SK-N-SH (cell line): ENCODE results near the gene RBM38. TPM values are rescaled to one million over a fixed set of nuclear protein-coding genes. Genes with fewer than 3 reads are reported as not detected.

Source experiments
- CTCF ChIA-PET: fragments of 300-600, 350-600 bp; formaldehyde crosslinking; extraction: SDS; loops from one replicate; lab custom pipeline; 2021; lab: Yijun Ruan, JAX
- POLR2A ChIA-PET: fragments of 350-600 bp; sonication (Branson Sonifier 250); formaldehyde crosslinking; extraction: SDS; loops from one replicate; lab custom pipeline; 2020; ENCODE audit warnings: antibody characterized with exemption, inconsistent platforms; lab: Yijun Ruan, JAX
- DNase-seq: peaks from one replicate; pipeline ENCODE4 v3.0.0; 2012
- H2AFZ ChIP-seq: fragments of 200-600 bp; sonication (generic); 2 replicates; pipeline ENCODE4 v1.8.1; 2016; ENCODE audit warnings: antibody characterized with exemption, mild to moderate bottlenecking, low read depth
- H3F3A ChIP-seq: fragments of 200-600 bp; sonication (generic); replicated peaks from 2 replicates; pipeline ENCODE3; 2016; ENCODE audit warnings: antibody characterized with exemption, mild to moderate bottlenecking; ENCODE audit not compliant: insufficient read depth
- H3K27ac ChIP-seq, 2 experiments: fragments of 200-500 bp in 1 of 2; fragments of 200-600 bp in 1 of 2; sonication (Bioruptor generic) in 1 of 2; sonication (generic), shearing (Covaris generic) in 1 of 2; 2 replicates each; pipeline versions ENCODE4 v1.5.1 to v1.6.1; 2014 to 2016; ENCODE audit warnings: low read depth in 2 of 2, inconsistent platforms in 1 of 2, low read length in 1 of 2, mild to moderate bottlenecking in 1 of 2, mixed read lengths in 1 of 2
- H3K27me3 ChIP-seq: fragments of 200-600 bp; sonication (generic), shearing (Covaris generic); 2 replicates; pipeline ENCODE4 v1.6.1; 2016; ENCODE audit warnings: mixed run types; ENCODE audit not compliant: insufficient read depth
- H3K36me3 ChIP-seq, 2 experiments: fragments of 200-500 bp in 1 of 2; fragments of 200-600 bp in 1 of 2; sonication (Bioruptor generic) in 1 of 2; sonication (generic) in 1 of 2; replicated peaks in 1 of 2; 2 replicates each; pipeline versions ENCODE3 to v1.5.1; 2014 to 2016; ENCODE audit warnings: low read length in 1 of 2, mild to moderate bottlenecking in 1 of 2; ENCODE audit not compliant: insufficient read depth in 2 of 2, control insufficient read depth in 1 of 2
- H3K4me1 ChIP-seq, 2 experiments: fragments of 200-500 bp in 1 of 2; fragments of 200-600 bp in 1 of 2; sonication (Bioruptor generic) in 1 of 2; sonication (generic), shearing (Covaris generic) in 1 of 2; 2 replicates each; pipeline versions ENCODE4 v1.5.1 to v1.6.1; 2014 to 2016; ENCODE audit warnings: low read depth in 1 of 2, low read length in 1 of 2, mixed run types in 1 of 2; ENCODE audit not compliant: insufficient read depth in 2 of 2, control insufficient read depth in 1 of 2
- H3K4me2 ChIP-seq: fragments of 200-600 bp; sonication (generic), shearing (Covaris generic); 2 replicates; pipeline ENCODE4 v1.6.1; 2017; ENCODE audit warnings: mixed run types
- H3K4me3 ChIP-seq, 2 experiments: fragments of 200-500 bp in 1 of 2; fragments of 200-600 bp in 1 of 2; sonication (Bioruptor generic) in 1 of 2; sonication (generic), shearing (Covaris generic) in 1 of 2; 2 replicates each; pipeline versions ENCODE4 v1.5.1 to v1.8.1; 2014 to 2016; ENCODE audit warnings: low read depth in 2 of 2, inconsistent platforms in 1 of 2, low read length in 1 of 2, mild to moderate bottlenecking in 1 of 2, mixed read lengths in 1 of 2, moderate library complexity in 1 of 2
- H3K79me2 ChIP-seq: fragments of 200-600 bp; sonication (generic); 2 replicates; pipeline ENCODE4 v1.8.1; 2017; ENCODE audit warnings: mild to moderate bottlenecking; ENCODE audit not compliant: insufficient read depth
- H3K9ac ChIP-seq: fragments of 200-600 bp; sonication (generic); 2 replicates; pipeline ENCODE4 v1.6.1; 2017; ENCODE audit warnings: mixed run types
- H3K9me2 ChIP-seq: fragments of 200-600 bp; sonication (generic); 2 replicates; pipeline ENCODE4 v1.6.1; 2017; ENCODE audit warnings: mixed run types
- H3K9me3 ChIP-seq: fragments of 200-600 bp; sonication (generic); 2 replicates; pipeline ENCODE4 v1.6.1; 2017; ENCODE audit warnings: mixed run types, mild to moderate bottlenecking, moderate library complexity
- H4K20me1 ChIP-seq: fragments of 200-600 bp; sonication (generic); 2 replicates; pipeline ENCODE4 v1.6.1; 2017; ENCODE audit warnings: mild to moderate bottlenecking, mixed run types; ENCODE audit not compliant: insufficient read depth
- EP300 ChIP-seq, 2 experiments: IDR thresholded peaks; 2 replicates each; pipeline versions ENCODE4 v1.4.0 to v1.6.1; 2012; ENCODE audit warnings: borderline replicate concordance in 1 of 2, low read depth in 1 of 2, low read length in 1 of 2
- FOSL2 ChIP-seq: IDR thresholded peaks from 2 replicates; pipeline ENCODE4 v1.4.0; 2012; ENCODE audit warnings: low read depth, mild to moderate bottlenecking, moderate library complexity, borderline replicate concordance
- FOXJ3 ChIP-seq: sonication (generic); formaldehyde crosslinking; IDR thresholded peaks from 2 replicates; pipeline ENCODE4 v1.5.1; 2020; ENCODE audit warnings: mild to moderate bottlenecking, missing genetic modification reagents
- FOXM1 ChIP-seq: IDR thresholded peaks from 2 replicates; pipeline ENCODE4 v1.4.0; 2012; ENCODE audit warnings: low read depth, mild to moderate bottlenecking
- GABPA ChIP-seq: IDR thresholded peaks from 2 replicates; pipeline ENCODE4 v1.4.0; 2012; ENCODE audit warnings: low read depth, mild to moderate bottlenecking
- IRF3 ChIP-seq: fragments of 150-350 bp; IDR thresholded peaks from 2 replicates; pipeline ENCODE4 v1.6.1; 2016; ENCODE audit warnings: mild to moderate bottlenecking, low read depth, low read length
- JUND ChIP-seq: IDR thresholded peaks from 2 replicates; pipeline ENCODE4 v1.4.0; 2012
- MAX ChIP-seq: IDR thresholded peaks from 2 replicates; pipeline ENCODE4 v1.4.0; 2012; ENCODE audit warnings: low read depth
- MEF2A ChIP-seq: IDR thresholded peaks from 2 replicates; pipeline ENCODE4 v1.4.0; 2012; ENCODE audit warnings: low read depth, borderline replicate concordance
- MXI1 ChIP-seq: IDR thresholded peaks from 2 replicates; pipeline ENCODE4 v1.6.1; 2012; ENCODE audit warnings: mild to moderate bottlenecking, low read depth, low read length, improper control_type of control experiment
- NFIC ChIP-seq: IDR thresholded peaks from 2 replicates; pipeline ENCODE4 v1.4.0; 2012; ENCODE audit warnings: borderline replicate concordance
- REST ChIP-seq: IDR thresholded peaks from 2 replicates; pipeline ENCODE4 v1.6.1; 2012; ENCODE audit warnings: mild to moderate bottlenecking, low read depth, low read length, moderate library complexity
- RFX5 ChIP-seq: IDR thresholded peaks from 2 replicates; pipeline ENCODE4 v1.6.1; 2012; ENCODE audit warnings: mild to moderate bottlenecking, improper control_type of control experiment, low read length
- SIN3A ChIP-seq: IDR thresholded peaks from 2 replicates; pipeline ENCODE4 v1.6.1; 2012; ENCODE audit warnings: low read depth, mild to moderate bottlenecking, low read length, moderate library complexity, borderline replicate concordance
- SMC3 ChIP-seq: IDR thresholded peaks from 2 replicates; pipeline ENCODE4 v1.6.1; 2012; ENCODE audit warnings: low read depth, low read length, improper control_type of control experiment
- TAF1 ChIP-seq: IDR thresholded peaks from 2 replicates; pipeline ENCODE4 v1.6.1; 2012; ENCODE audit warnings: low read depth, mild to moderate bottlenecking, low read length, moderate library complexity, borderline replicate concordance
- USF1 ChIP-seq: IDR thresholded peaks from 2 replicates; pipeline ENCODE4 v1.4.0; 2012; ENCODE audit warnings: low read depth, borderline replicate concordance
- ZBTB33 ChIP-seq: IDR thresholded peaks from 2 replicates; pipeline ENCODE4 v1.4.0; 2012; ENCODE audit warnings: low read depth, borderline replicate concordance
- WGBS: methylation state at CpG from one replicate; pipeline ENCODE4 v1.1.6; 2017; ENCODE audit warnings: low lambda C conversion rate; 5-methylcytosine and 5-hydroxymethylcytosine counted together
- polyA plus RNA-seq, 3 experiments: library from polyadenylated mRNA; depleted of rRNA; stranded (reverse); fragments of >200 nt; gene quantifications; 2 replicates each; pipeline ENCODE4 v1.2.3, GENCODE V29; 2012

Gene RBM38
- polyA plus RNA-seq, 1 of the 3 experiments (the other 2 are of a cell fraction), result 11.5 TPM

- Histone ChIP-seq H3K9me3 (no peaks in the 10 kb centered on the region), H3K9ac (no peak overlapping the region), H3K79me2 (no peaks in the 10 kb centered on the region), H3K9me2 (no peaks in the 10 kb centered on the region), H3K36me3 (no peaks in the 10 kb centered on the region), H3K27me3 (no peaks in the 10 kb centered on the region), H4K20me1 (no peaks in the 10 kb centered on the region), H2AFZ (no peak overlapping the region), H3K27ac (no peak overlapping the region), H3F3A (no peaks in the 10 kb centered on the region), H3K4me2 (no peak overlapping the region), H3K4me1 (no peaks in the 10 kb centered on the region), H3K4me3 (no peak overlapping the region)
- CTCF ChIA-PET, result interaction anchor here (1.5 kb wide), 1 partner anchor 10 kb away, joined by 5 read pairs; no protein-coding TSS in a partner anchor
- WGBS, result 77% methylated on average over 10 of the region's 11 CpGs
- DNase-seq, result no peak
- POLR2A ChIA-PET, result no interaction called here
- TF ChIP-seq MXI1 (no peak), EP300 (IDR thresholded peaks at IDR 0.05; ENCODE audit: borderline replicate concordance in 1 of 2, low read depth in 1 of 2, low read length in 1 of 2) (no peak), GABPA (no peak), REST (no peak), ZBTB33 (no peak), TAF1 (no peak), FOSL2 (no peak), SMC3 (no peak), JUND (no peak)
- TF ChIP-seq, all 33 proteins: peak for 0
Observed at GRCh38 chr20:57429159-57429496, 37.9 kb downstream of the RBM38 start.

GRCh38 chr20:57429580-57430200 is 38.5 kb downstream of the RBM38 start:
- Histone ChIP-seq H3K79me2 (no peaks in the 10 kb centered on the region), H4K20me1 (no peaks in the 10 kb centered on the region), H3K9ac (no peak overlapping the region), H3K4me3 (no peak overlapping the region), H3F3A (no peaks in the 10 kb centered on the region), H3K4me2 (no peak overlapping the region), H3K27ac (no peak overlapping the region), H3K36me3 (no peaks in the 10 kb centered on the region), H3K27me3 (no peaks in the 10 kb centered on the region), H3K9me3 (no peaks in the 10 kb centered on the region), H2AFZ (no peak overlapping the region), H3K9me2 (no peaks in the 10 kb centered on the region), H3K4me1 (no peaks in the 10 kb centered on the region)
- POLR2A ChIA-PET, result no interaction called here
- no peak for DNase-seq
- WGBS, result 63% methylated on average over 7 of the region's 7 CpGs
- CTCF ChIA-PET, result interaction anchor here (1.5 kb wide), 1 partner anchor 10 kb away, joined by 5 read pairs; no protein-coding TSS in a partner anchor
- no peak for TF ChIP-seq RFX5
- no peak for TF ChIP-seq SMC3
- TF ChIP-seq FOXM1, result no peak
- no peak for TF ChIP-seq SIN3A
- TF ChIP-seq EP300 (IDR thresholded peaks at IDR 0.05; ENCODE audit: borderline replicate concordance in 1 of 2, low read depth in 1 of 2, low read length in 1 of 2), result no peak
- TF ChIP-seq TAF1, result no peak
- no peak for TF ChIP-seq MEF2A
- no peak for TF ChIP-seq MXI1
- TF ChIP-seq USF1, result no peak
- no peak for TF ChIP-seq GABPA
- no peak for TF ChIP-seq JUND
- TF ChIP-seq FOXJ3 (CRISPR knock-in tag), result no peak
- TF ChIP-seq IRF3, result no peak
- no peak for TF ChIP-seq NFIC
- TF ChIP-seq MAX, result no peak
